ENCODE results near the gene DAZAP1. TPM values are rescaled to one million over a fixed set of nuclear protein-coding genes. Genes with fewer than 3 reads are reported as not detected.

DAZAP1 gene
- total RNA-seq, 1 experiment from 2014 or later, result 151 TPM

DNA sequence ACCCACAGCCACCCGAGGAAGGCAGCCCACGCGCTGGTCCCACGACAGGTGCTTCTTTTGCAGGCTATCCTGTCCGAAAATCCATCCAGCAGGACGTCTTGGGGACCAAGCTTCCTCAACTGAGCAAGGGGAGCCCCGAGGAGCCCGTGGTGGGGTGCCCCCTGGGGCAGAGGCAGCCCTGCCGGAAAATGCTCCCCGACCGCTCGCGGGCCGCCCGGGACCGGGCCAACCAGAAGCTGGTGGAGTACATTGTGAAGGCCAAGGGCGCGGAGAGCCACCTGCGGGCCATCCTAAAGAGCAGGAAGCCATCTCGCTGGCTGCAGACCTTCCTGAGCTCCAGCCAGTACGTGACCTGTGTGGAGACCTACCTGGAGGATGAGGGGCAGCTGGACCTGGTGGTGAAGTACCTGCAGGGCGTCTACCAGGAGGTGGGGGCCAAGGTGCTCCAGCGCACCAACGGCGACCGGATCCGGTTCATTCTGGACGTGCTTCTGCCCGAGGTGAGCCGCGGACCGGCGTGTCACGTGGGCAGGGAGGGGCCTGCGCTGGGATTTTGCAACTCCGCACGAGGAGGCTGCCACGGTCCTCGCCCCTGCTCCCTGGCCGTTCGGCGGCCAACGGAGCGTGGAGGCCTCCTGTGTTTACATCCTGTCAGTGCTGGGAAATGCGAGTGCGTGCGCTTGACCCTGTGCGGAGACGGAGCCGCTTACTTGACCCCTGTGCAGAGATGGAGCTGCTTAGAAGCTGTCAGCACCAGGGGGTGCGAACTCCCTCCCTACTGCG lies 36.6 kb upstream of the DAZAP1 start:
- no peaks in the 10 kb centered on the region for H3K9me3 Mint-ChIP-seq (ENCODE audit: low read depth, unreplicated experiment)
- TF ChIP-seq, protein P1, sequence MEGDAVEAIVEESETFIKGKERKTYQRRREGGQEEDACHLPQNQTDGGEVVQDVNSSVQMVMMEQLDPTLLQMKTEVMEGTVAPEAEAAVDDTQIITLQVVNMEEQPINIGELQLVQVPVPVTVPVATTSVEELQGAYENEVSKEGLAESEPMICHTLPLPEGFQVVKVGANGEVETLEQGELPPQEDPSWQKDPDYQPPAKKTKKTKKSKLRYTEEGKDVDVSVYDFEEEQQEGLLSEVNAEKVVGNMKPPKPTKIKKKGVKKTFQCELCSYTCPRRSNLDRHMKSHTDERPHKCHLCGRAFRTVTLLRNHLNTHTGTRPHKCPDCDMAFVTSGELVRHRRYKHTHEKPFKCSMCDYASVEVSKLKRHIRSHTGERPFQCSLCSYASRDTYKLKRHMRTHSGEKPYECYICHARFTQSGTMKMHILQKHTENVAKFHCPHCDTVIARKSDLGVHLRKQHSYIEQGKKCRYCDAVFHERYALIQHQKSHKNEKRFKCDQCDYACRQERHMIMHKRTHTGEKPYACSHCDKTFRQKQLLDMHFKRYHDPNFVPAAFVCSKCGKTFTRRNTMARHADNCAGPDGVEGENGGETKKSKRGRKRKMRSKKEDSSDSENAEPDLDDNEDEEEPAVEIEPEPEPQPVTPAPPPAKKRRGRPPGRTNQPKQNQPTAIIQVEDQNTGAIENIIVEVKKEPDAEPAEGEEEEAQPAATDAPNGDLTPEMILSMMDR (IDR thresholded peaks at IDR 0.05; ENCODE audit: unreplicated experiment), result no peak
- H3K36me3 Mint-ChIP-seq (ENCODE audit: insufficient read depth, unreplicated experiment), result peaks cover 23% of the 10 kb centered on the region
- CTCF ChIA-PET, result interaction anchor here (0.6 kb wide), 1 partner anchor 193 kb away, joined by 4 read pairs; no protein-coding TSS in a partner anchor
- no peak for DNase-seq
- H3K27me3 Mint-ChIP-seq (ENCODE audit: unreplicated experiment), result no peaks in the 10 kb centered on the region
- no peak overlapping the region for H3K4me3 Mint-ChIP-seq (ENCODE audit: low read depth, unreplicated experiment)
- H3K27ac Mint-ChIP-seq (ENCODE audit: unreplicated experiment), result no peak overlapping the region
- H3K4me1 Mint-ChIP-seq (ENCODE audit: low read depth, unreplicated experiment), result no peaks in the 10 kb centered on the region
- no TSS peak for BruUV-seq (replicated peaks)
- intact Hi-C loops (cut with micrococcal nuclease; ENCODE audit: unreplicated experiment), result no loop called here

DNA sequence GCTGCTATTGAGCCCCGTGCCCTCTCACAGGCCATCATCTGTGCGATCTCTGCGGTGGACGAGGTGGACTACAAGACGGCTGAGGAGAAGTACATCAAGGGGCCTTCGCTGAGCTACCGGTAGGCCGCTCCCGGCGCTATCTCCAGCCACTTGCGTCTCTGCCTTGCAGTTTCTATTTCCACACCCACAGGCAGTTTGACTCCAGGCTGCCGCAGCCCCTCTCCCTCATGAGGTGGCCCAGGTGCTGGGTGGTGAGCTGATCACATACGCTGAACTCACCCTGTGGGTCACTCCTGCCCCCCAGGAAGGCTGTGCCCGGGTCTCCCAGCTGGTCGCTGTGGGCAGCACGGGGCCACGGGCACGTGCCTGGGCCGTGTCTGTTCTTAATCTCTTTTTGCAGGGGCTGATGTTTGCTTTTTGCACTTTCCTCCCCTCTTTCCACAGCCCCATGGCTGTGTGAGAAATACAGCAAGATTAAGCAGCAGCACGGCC lies 34.3 kb upstream of the DAZAP1 start:
- no peak overlapping the region for H3K27ac Mint-ChIP-seq (ENCODE audit: unreplicated experiment)
- intact Hi-C loops (cut with micrococcal nuclease; ENCODE audit: unreplicated experiment), result loop anchor here (2.0 kb wide), 1 partner anchor 94 kb away; no protein-coding TSS in a partner anchor
- no peak for DNase-seq
- CTCF ChIA-PET, result interaction anchor here (1.0 kb wide), 1 partner anchor 94 kb away, joined by 3 read pairs; no protein-coding TSS in a partner anchor
- no peak overlapping the region for H3K4me3 Mint-ChIP-seq (ENCODE audit: low read depth, unreplicated experiment)
- no peaks in the 10 kb centered on the region for H3K27me3 Mint-ChIP-seq (ENCODE audit: unreplicated experiment)
- BruUV-seq (replicated peaks), result no TSS peak
- H3K9me3 Mint-ChIP-seq (ENCODE audit: low read depth, unreplicated experiment), result no peaks in the 10 kb centered on the region
- H3K36me3 Mint-ChIP-seq (ENCODE audit: insufficient read depth, unreplicated experiment), result peaks cover 31% of the 10 kb centered on the region
- no peaks in the 10 kb centered on the region for H3K4me1 Mint-ChIP-seq (ENCODE audit: low read depth, unreplicated experiment)
- TF ChIP-seq, protein P1 (IDR thresholded peaks at IDR 0.05; ENCODE audit: unreplicated experiment), result no peak

- Mint-ChIP-seq H3K4me3 (ENCODE audit: low read depth, unreplicated experiment) (no peak overlapping the region), H3K27me3 (ENCODE audit: unreplicated experiment) (no peaks in the 10 kb centered on the region), H3K27ac (ENCODE audit: unreplicated experiment) (no peak overlapping the region), H3K36me3 (ENCODE audit: insufficient read depth, unreplicated experiment) (peaks cover 25% of the 10 kb centered on the region), H3K4me1 (ENCODE audit: low read depth, unreplicated experiment) (no peaks in the 10 kb centered on the region), H3K9me3 (ENCODE audit: low read depth, unreplicated experiment) (no peaks in the 10 kb centered on the region)
- no peak for DNase-seq
- BruUV-seq (replicated peaks), result no TSS peak
- intact Hi-C loops (cut with micrococcal nuclease; ENCODE audit: unreplicated experiment), result loop anchor here (2.0 kb wide), 1 partner anchor 95 kb away; no protein-coding TSS in a partner anchor
- CTCF ChIA-PET, result interaction anchor here (1.0 kb wide), 1 partner anchor 94 kb away, joined by 3 read pairs; no protein-coding TSS in a partner anchor
- TF ChIP-seq, protein P1 (IDR thresholded peaks at IDR 0.05; ENCODE audit: unreplicated experiment), result no peak
Measured at GRCh38 chr19:1373534-1374249, 33.7 kb upstream of the DAZAP1 start.

DNA sequence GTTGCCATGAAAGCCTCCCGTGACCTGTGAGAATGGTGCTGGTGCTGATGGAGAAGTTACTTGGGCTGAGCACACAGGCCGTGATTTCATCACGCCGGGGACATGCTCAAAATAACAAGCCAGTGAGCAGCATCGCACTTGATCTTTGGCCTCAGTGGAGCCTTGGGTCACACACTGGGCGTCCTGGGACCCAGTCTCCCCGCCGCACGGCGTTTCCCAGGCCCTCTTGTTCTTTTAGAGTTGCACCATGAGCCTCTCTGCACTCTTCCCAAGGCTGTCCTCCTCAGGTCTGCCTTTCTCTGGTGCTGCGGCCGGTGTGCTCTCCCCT lies 33.2 kb upstream of the DAZAP1 start:
- H3K36me3 Mint-ChIP-seq (ENCODE audit: insufficient read depth, unreplicated experiment), result peaks cover 25% of the 10 kb centered on the region
- TF ChIP-seq, protein P1 (IDR thresholded peaks at IDR 0.05; ENCODE audit: unreplicated experiment), result no peak
- no peak for DNase-seq
- no peaks in the 10 kb centered on the region for H3K4me1 Mint-ChIP-seq (ENCODE audit: low read depth, unreplicated experiment)
- BruUV-seq (replicated peaks), result no TSS peak
- CTCF ChIA-PET, result no interaction called here
- no peaks in the 10 kb centered on the region for H3K27me3 Mint-ChIP-seq (ENCODE audit: unreplicated experiment)
- H3K27ac Mint-ChIP-seq (ENCODE audit: unreplicated experiment), result no peak overlapping the region
- H3K9me3 Mint-ChIP-seq (ENCODE audit: low read depth, unreplicated experiment), result no peaks in the 10 kb centered on the region
- no peak overlapping the region for H3K4me3 Mint-ChIP-seq (ENCODE audit: low read depth, unreplicated experiment)
- intact Hi-C loops (cut with micrococcal nuclease; ENCODE audit: unreplicated experiment), result no loop called here

Data from Calu3 (cell line).